ENCODE measurements around the gene CDH23. TPM values are rescaled to one million over a fixed set of nuclear protein-coding genes. Genes with fewer than 3 reads are reported as not detected.

The CDH23 gene
- total and polyA plus RNA-seq, 8 donors = 3.4 to 64.6 (median 9.9) TPM

DNA sequence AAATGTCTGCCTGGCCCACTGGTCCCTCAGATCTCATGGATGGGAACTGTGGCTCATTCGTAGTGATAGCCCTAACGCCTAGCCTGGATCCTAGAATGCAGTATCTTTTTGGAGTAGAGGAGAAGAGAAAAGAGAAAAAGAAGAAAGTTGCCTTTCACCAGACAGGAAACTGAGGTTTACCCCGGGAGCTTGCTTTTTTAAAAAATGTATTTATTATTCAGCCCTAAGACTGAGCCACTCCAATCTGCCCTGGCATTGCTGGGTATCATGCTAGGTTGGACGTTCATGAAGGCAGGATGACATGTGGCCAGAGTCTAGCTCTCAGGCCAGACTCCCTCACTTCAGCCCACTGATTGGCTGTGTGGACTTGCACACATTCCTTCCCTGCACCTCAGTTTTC is 344.3 kb downstream of the CDH23 start:
- Histone ChIP-seq H3K27me3 (no peaks in the 10 kb centered on the region), H3K4me3 (no peak overlapping the region), H3K36me3 (no peaks in the 10 kb centered on the region), H3K9me3 (no peaks in the 10 kb centered on the region), H3K4me1 (peaks cover 0 to under 1% (median 0%) of the 10 kb centered on the region in 3 donors), H3K27ac (no peak overlapping the region)
- WGBS, 2 donors = 63 to 78% methylated on average over 4 of the region's 4 CpGs
- intact Hi-C loops (cut with DNase I) = no loop called here
- DNase-seq (no peak), ATAC-seq (no peak), FAIRE-seq (no peak)
- TF ChIP-seq, protein P1, sequence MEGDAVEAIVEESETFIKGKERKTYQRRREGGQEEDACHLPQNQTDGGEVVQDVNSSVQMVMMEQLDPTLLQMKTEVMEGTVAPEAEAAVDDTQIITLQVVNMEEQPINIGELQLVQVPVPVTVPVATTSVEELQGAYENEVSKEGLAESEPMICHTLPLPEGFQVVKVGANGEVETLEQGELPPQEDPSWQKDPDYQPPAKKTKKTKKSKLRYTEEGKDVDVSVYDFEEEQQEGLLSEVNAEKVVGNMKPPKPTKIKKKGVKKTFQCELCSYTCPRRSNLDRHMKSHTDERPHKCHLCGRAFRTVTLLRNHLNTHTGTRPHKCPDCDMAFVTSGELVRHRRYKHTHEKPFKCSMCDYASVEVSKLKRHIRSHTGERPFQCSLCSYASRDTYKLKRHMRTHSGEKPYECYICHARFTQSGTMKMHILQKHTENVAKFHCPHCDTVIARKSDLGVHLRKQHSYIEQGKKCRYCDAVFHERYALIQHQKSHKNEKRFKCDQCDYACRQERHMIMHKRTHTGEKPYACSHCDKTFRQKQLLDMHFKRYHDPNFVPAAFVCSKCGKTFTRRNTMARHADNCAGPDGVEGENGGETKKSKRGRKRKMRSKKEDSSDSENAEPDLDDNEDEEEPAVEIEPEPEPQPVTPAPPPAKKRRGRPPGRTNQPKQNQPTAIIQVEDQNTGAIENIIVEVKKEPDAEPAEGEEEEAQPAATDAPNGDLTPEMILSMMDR (IDR thresholded peaks at IDR 0.05) = no peak

DNA sequence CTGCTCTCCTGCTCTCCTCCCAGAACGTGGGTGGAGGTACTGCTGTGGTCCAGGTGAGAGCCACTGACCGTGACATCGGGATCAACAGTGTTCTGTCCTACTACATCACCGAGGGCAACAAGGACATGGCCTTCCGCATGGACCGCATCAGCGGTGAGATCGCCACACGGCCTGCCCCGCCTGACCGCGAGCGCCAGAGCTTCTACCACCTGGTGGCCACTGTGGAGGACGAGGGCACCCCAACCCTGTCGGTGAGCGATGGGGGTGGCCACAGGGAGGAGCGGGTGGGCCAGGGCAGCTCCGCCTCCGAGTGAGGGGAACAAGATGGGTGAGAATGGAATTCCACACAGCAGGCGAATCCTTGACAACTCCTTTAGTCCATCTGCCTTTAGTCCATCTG is 345.0 kb downstream of the CDH23 start:
- H3K36me3 ChIP-seq = no peaks in the 10 kb centered on the region
- peaks cover 0 to 7% (median 6%) of the 10 kb centered on the region in 3 donors for H3K4me1 ChIP-seq
- TF ChIP-seq, protein P1 (IDR thresholded peaks at IDR 0.05) = no peak
- DNase-seq (no peak), FAIRE-seq (no peak), ATAC-seq (no peak)
- H3K27me3 ChIP-seq = no peaks in the 10 kb centered on the region
- no peak overlapping the region for H3K4me3 ChIP-seq
- intact Hi-C loops (cut with DNase I) = no loop called here
- H3K27ac ChIP-seq = no peak overlapping the region
- no peaks in the 10 kb centered on the region for H3K9me3 ChIP-seq
- WGBS, 2 donors = 93 to 96% methylated on average over 20 of the region's 20 CpGs

DNA sequence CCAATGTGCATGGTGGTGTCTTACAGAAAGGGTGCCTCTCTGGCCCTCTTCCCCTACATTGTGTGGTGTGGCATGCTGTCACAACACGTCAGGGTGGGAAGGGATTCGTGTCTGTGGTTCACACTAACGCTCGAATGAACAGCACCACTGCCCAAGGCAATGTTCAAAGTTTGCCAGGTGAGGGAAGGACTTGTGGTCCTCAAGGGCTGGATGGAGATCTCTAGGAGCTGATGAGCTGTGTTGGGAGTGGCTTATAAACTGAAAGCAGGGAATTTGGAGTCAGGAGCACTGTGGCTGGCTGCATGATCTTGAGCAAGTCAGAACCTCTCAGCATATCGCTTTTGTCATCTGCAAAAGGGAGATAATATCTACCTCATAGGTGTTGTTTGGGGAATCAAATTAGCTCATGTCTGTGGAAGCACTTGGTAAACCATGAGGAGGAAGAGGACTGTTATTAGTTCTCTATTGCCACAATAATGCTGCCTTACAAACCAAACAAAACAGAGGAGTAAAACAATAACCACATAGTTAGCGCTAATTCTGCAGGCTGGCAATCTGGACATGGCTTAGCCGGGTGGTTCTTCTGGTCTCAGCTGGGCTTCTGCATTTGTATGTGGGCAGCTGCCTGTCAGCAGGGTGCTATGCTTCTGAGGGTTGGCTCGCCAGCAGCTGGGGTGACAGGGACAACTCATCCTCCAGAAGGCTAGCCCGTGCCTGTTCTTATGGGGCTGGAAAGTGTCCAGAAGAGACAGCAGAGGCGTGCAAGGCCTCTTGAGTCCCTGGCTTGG is 345.8 kb downstream of the CDH23 start:
- ATAC-seq = no peak
- FAIRE-seq = no peak
- Histone ChIP-seq H3K4me1 (peaks cover 4 to 14% (median 9%) of the 10 kb centered on the region in 3 donors), H3K36me3 (no peaks in the 10 kb centered on the region), H3K4me3 (no peak overlapping the region), H3K27ac (no peak overlapping the region), H3K9me3 (no peaks in the 10 kb centered on the region), H3K27me3 (no peaks in the 10 kb centered on the region)
- intact Hi-C loops (cut with DNase I) = no loop called here
- DNase-seq = no peak
- 93 to 94% methylated on average over 10 of the region's 10 CpGs for WGBS, 2 donors
- TF ChIP-seq, protein P1 (IDR thresholded peaks at IDR 0.05) = no peak

DNA sequence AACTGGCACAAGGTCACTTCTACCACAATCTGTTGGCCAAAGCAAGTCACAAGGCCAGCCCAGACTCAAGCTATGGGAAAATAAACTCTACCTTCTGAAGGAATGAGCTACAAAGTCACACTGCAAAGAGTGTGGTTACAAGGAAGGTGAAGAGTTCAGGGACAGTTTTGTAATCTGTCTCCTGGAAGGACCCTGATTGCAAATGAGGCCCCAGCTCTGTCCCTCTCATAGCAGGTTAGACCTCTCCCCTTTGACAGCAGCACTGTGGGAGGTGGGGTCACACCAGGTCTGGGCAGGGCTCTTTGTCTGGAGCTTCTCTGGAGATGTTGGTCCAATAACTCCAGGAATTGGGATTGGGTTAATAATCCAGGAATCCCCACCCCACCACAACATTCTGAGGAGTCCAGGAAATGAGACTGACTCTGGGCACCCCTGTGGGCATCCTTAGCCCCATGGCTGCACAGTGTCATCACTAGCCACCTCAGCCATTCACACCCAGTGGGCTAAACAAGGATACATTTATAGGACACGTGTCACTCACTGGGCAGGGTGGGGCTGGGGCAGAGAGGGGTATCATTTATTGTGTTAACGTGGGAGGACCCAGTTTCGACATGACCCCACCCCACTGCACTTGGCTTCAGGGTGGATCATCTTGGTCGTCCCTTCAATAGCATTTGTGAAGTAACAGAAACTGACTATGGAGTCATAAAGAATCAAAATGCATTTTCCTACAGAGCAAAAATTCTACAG is 346.5 kb downstream of the CDH23 start:
- Histone ChIP-seq H3K27ac (no peak overlapping the region), H3K4me1 (peaks cover 4 to 14% (median 9%) of the 10 kb centered on the region in 3 donors), H3K27me3 (no peaks in the 10 kb centered on the region), H3K4me3 (no peak overlapping the region), H3K36me3 (no peaks in the 10 kb centered on the region), H3K9me3 (no peaks in the 10 kb centered on the region)
- no peak for FAIRE-seq
- no peak for DNase-seq
- intact Hi-C loops (cut with DNase I) = no loop called here
- no peak for ATAC-seq
- 82 to 83% methylated on average over 4 of the region's 4 CpGs for WGBS, 2 donors
- TF ChIP-seq, protein P1 (IDR thresholded peaks at IDR 0.05) = no peak
